Muscle of arm (tissue), 12 donors: ENCODE data around the gene DPY19L3. TPM values are rescaled to one million over a fixed set of nuclear protein-coding genes. Genes with fewer than 3 reads are reported as not detected.
"Not testable (repeated sequence)": the region's sequence is repeated elsewhere in the genome, so short reads cannot be mapped to it uniquely, and the experiment has no call there.

Experiments used
- DNase-seq: peaks from one replicate; pipeline ENCODE4 v3.0.0-alpha.2; 2013
- polyA plus RNA-seq, 12 donors: library from polyadenylated mRNA; unstranded; fragments of 120-200 nt; gene quantifications; one replicate each; pipeline ENCODE4 v1.2.1, GENCODE V29; 2013; ENCODE audit not compliant: insufficient read length in 12 of 12

The DPY19L3 gene
- polyA plus RNA-seq, 12 donors, result 17.9 to 39.8 (median 32.9) TPM; not detected in 1

GRCh38 chr19:32498648-32499200 is 93.2 kb downstream of the DPY19L3 start:
- no peak for DNase-seq

GRCh38 chr19:32512498-32512897 is 106.9 kb downstream of the DPY19L3 start:
- not testable (repeated sequence) for DNase-seq

GRCh38 chr19:32519023-32519422 is 113.5 kb downstream of the DPY19L3 start:
- DNase-seq, result no peak

- no peak for DNase-seq
Measured at GRCh38 chr19:32522967-32523366, 117.4 kb downstream of the DPY19L3 start.

- DNase-seq, result no peak
Measured at GRCh38 chr19:32526895-32527294, 121.3 kb downstream of the DPY19L3 start.

- DNase-seq, result no peak
Measured at GRCh38 chr19:32530773-32531172, 125.2 kb downstream of the DPY19L3 start.

GRCh38 chr19:32532233-32532632 is 126.7 kb downstream of the DPY19L3 start:
- DNase-seq, result no peak

Other genes starting within 250 kb of the DPY19L3 start
- gene ZNF507, start 60.2 kb upstream of the DPY19L3 start, polyA plus RNA-seq, result 10 to 100 TPM in 11 of 12 donors, not detected in 1; 15.8 to 24.6 (median 18.1) TPM
- gene PDCD5, start 175.4 kb downstream of the DPY19L3 start, polyA plus RNA-seq, result 100 to 1,000 TPM in 11 of 12 donors, not detected in 1; 117 to 147 (median 126) TPM